Esophagus squamous epithelium (tissue), 5 donors: ENCODE measurements around the gene GOLGA5. TPM values are rescaled to one million over a fixed set of nuclear protein-coding genes. Genes with fewer than 3 reads are reported as not detected.

Experiments
- DNase-seq: peaks from one replicate; lab custom pipeline; 2025; lab: John Stamatoyannopoulos, UW
- H3K27ac ChIP-seq, 4 donors: fragments of 200-600 bp; sonication (generic); one replicate each; pipeline ENCODE4 v1.5.1; 2016 to 2019; ENCODE audit warnings: mild to moderate bottlenecking in 1 of 4
- H3K27me3 ChIP-seq, 4 donors: fragments of 200-600 bp; sonication (generic); 1 replicate in 3 of 4; 2 replicates in 1 of 4; pipeline versions ENCODE4 v1.5.1 to v1.6.0; 2017 to 2021; ENCODE audit warnings: antibody characterized with exemption in 1 of 4
- H3K36me3 ChIP-seq, 3 donors: fragments of 200-600 bp; sonication (generic); one replicate each; pipeline ENCODE4 v1.5.1; 2016 to 2019
- H3K4me1 ChIP-seq, 3 donors: fragments of 200-600 bp; sonication (generic); one replicate each; pipeline ENCODE4 v1.5.1; 2017 to 2019
- H3K4me3 ChIP-seq, 4 donors: fragments of 200-600 bp; sonication (generic); 1 replicate in 3 of 4; 2 replicates in 1 of 4; pipeline ENCODE4 v1.5.1; 2016 to 2019; ENCODE audit warnings: mild to moderate bottlenecking in 2 of 4, moderate library complexity in 1 of 4
- H3K9me3 ChIP-seq, 3 donors: fragments of 200-600 bp; sonication (generic); one replicate each; pipeline ENCODE4 v1.5.1; 2016 to 2019
- POLR2A ChIP-seq, 4 donors: fragments of 450-650 bp; IDR thresholded peaks; one replicate each; pipeline ENCODE4 v1.6.1; 2017; ENCODE audit warnings: antibody characterized with exemption in 4 of 4, mild to moderate bottlenecking in 4 of 4, moderate library complexity in 3 of 4
- WGBS, 2 donors: methylation state at CpG; one replicate each; pipeline ENCODE4 v1.1.5; 2018; 5-methylcytosine and 5-hydroxymethylcytosine counted together
- intact Hi-C: fragments of 100-400 bp; cut with DNase I; formaldehyde crosslinking; loops from one replicate; pipeline ENCODE4 v1.15.0; 2022
- total RNA-seq, 4 donors: library from RNA; depleted of rRNA; stranded (reverse); fragments of >200 nt; gene quantifications; one replicate each; pipeline ENCODE4 v1.1.0, GENCODE V29; 2016
- TF ChIP-seq, protein P1 (sequence below), 6 experiments: fragments of 450-650 bp in 4 of 6; fragments of 200-600 bp in 2 of 6; sonication (generic) in 2 of 6; IDR thresholded peaks; one replicate each; pipeline ENCODE4 v1.5.1; 2016 to 2019; ENCODE audit warnings: antibody characterized with exemption in 6 of 6, mild to moderate bottlenecking in 4 of 6, moderate library complexity in 4 of 6
- donor health status: DM: yes; HTN: yes; CAD: no.

GOLGA5 gene
- total RNA-seq, 4 donors from 2014 or later = 23.2 to 37.2 (median 31.7) TPM

DNA sequence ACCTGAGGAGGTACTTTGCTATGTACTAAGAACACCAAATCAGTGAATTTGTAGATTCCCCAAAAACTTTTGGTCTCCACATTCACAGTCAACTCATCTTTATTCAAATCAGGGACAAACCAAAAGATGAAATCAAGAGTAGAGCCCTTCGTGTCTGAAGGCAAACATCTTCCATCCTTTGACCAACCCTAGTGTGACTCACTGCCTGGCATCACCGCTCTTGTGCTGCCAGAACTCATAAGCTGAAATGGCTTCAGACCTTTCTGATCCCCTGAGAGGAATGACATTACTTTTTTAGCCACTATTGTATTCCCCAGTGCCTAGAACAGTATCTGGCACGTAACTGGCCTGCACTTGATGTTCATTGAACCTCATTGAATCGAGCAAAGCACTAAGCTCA lies 50.1 kb downstream of the GOLGA5 start:
- peaks cover 0 to 10% (median 7%) of the 10 kb centered on the region in 3 donors for H3K4me1 ChIP-seq
- no peaks in the 10 kb centered on the region for H3K27me3 ChIP-seq
- H3K9me3 ChIP-seq = no peaks in the 10 kb centered on the region
- H3K27ac ChIP-seq = no peak overlapping the region
- TF ChIP-seq POLR2A (IDR thresholded peaks at IDR 0.05) = no peak
- TF ChIP-seq, protein P1, sequence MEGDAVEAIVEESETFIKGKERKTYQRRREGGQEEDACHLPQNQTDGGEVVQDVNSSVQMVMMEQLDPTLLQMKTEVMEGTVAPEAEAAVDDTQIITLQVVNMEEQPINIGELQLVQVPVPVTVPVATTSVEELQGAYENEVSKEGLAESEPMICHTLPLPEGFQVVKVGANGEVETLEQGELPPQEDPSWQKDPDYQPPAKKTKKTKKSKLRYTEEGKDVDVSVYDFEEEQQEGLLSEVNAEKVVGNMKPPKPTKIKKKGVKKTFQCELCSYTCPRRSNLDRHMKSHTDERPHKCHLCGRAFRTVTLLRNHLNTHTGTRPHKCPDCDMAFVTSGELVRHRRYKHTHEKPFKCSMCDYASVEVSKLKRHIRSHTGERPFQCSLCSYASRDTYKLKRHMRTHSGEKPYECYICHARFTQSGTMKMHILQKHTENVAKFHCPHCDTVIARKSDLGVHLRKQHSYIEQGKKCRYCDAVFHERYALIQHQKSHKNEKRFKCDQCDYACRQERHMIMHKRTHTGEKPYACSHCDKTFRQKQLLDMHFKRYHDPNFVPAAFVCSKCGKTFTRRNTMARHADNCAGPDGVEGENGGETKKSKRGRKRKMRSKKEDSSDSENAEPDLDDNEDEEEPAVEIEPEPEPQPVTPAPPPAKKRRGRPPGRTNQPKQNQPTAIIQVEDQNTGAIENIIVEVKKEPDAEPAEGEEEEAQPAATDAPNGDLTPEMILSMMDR (IDR thresholded peaks at IDR 0.05) = no peak
- intact Hi-C loops = no loop called here
- WGBS, 2 donors = 67 to 86% methylated on average over 4 of the region's 4 CpGs
- H3K36me3 ChIP-seq = peaks cover 0 to 39% (median 1%) of the 10 kb centered on the region in 3 donors
- DNase-seq = no peak
- no peak overlapping the region for H3K4me3 ChIP-seq

DNA sequence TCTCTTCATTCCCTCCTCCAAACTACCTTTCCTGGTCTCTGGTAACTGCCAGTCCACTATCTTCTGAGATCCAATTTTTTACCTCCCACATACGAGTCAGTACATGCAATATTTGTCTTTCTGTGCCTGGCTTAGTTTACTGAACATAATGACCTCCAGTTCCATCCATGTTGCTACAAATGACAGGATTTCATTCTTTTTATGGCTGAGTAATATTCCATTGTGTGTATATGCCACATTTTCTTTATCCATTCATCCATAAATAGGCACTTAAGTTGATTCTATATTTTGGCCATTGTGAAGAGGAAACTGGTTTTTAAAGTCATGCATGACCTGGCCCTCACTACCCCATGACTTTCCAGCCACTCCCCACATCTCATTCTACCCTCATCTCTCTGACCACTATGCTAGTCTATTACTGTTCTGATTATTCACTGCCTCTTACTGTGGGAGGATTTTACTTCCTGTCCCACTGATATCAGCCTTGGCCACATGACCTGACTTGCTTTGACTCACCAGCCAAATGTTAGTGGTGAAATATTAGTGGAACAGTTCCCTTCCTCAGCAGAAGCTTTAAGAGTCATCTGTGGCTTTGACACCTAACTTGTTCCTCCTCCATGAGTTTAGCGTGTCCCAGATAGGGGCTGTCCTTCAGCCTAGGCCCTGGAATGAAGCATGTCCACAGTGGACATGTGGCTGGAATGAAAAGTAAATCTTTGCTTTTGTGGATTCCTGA lies 52.2 kb downstream of the GOLGA5 start:
- intact Hi-C loops = no loop called here

DNA sequence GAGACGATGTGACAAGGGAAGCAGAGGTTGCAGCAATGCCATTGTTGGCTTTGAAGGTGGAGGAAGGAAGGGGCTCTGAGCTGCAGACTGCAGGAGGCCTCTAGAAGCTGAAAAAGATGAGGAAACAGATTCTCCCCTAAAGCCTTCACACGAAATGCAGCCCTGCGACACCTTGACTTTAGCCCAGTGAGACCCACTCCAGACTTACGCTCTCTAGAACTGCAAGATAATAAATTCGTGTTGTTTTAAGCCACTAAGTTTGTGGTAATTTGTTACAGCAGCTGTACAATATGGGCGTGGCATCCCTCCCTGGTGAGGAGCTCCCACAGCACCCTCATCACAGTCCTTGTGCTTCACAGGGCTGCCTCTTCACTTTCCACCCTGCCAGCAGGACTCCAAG lies 53.2 kb downstream of the GOLGA5 start:
- no peak overlapping the region for H3K27ac ChIP-seq
- no peaks in the 10 kb centered on the region for H3K9me3 ChIP-seq
- intact Hi-C loops = no loop called here
- peaks cover 0 to 8% (median 0%) of the 10 kb centered on the region in 3 donors for H3K36me3 ChIP-seq
- no peaks in the 10 kb centered on the region for H3K27me3 ChIP-seq
- no peak for TF ChIP-seq POLR2A (IDR thresholded peaks at IDR 0.05)
- TF ChIP-seq, protein P1 (IDR thresholded peaks at IDR 0.05) = no peak
- WGBS, 2 donors = 61 to 70% methylated on average over 5 to 6 of the region's 6 CpGs
- no peak overlapping the region for H3K4me3 ChIP-seq
- H3K4me1 ChIP-seq = peaks cover 0 to 10% (median 7%) of the 10 kb centered on the region in 3 donors
- no peak for DNase-seq

More for the DNA sequence above, 52.2 kb downstream of the GOLGA5 start:
- H3K27ac ChIP-seq = no peak overlapping the region
- H3K27me3 ChIP-seq = no peaks in the 10 kb centered on the region
- peaks cover 0 to 10% (median 7%) of the 10 kb centered on the region in 3 donors for H3K4me1 ChIP-seq
- no peaks in the 10 kb centered on the region for H3K9me3 ChIP-seq
- DNase-seq = no peak
- WGBS, 2 donors = 38 to 57% methylated on average over 2 of the region's 2 CpGs
- peaks cover 0 to 17% (median 0%) of the 10 kb centered on the region in 3 donors for H3K36me3 ChIP-seq
- no peak for TF ChIP-seq POLR2A (IDR thresholded peaks at IDR 0.05)
- TF ChIP-seq, protein P1 (IDR thresholded peaks at IDR 0.05) = no peak
- H3K4me3 ChIP-seq = no peak overlapping the region

DNA sequence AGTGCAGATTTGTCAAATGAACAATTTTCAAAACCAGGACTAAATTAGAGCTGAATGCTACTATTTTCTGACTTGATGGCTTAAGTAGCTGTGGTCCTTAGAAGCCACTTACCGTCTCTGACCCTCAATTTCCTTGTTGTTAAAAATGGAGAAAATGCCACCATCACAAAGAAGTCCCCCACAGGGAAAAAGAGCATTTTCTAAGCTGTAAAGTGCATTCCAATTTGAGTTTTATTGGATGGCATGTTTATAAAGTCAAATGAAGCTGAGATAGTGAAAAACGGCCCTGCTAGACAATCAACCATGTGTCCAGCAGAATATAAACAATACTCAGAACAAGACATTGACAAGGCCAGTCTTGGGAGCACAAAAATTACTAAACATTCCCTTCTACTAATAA lies 53.6 kb downstream of the GOLGA5 start:
- H3K9me3 ChIP-seq = no peaks in the 10 kb centered on the region
- DNase-seq = no peak
- peaks cover 0 to 4% (median 0%) of the 10 kb centered on the region in 4 donors for H3K27me3 ChIP-seq
- intact Hi-C loops = no loop called here
- no peak for TF ChIP-seq POLR2A (IDR thresholded peaks at IDR 0.05)
- TF ChIP-seq, protein P1 (IDR thresholded peaks at IDR 0.05) = no peak
- WGBS, 2 donors = 32 to 60% methylated on average over 2 of the region's 2 CpGs
- H3K4me1 ChIP-seq = peaks cover 0 to 10% (median 7%) of the 10 kb centered on the region in 3 donors
- H3K36me3 ChIP-seq = peaks cover 0 to 3% (median 0%) of the 10 kb centered on the region in 3 donors
- no peak overlapping the region for H3K27ac ChIP-seq
- H3K4me3 ChIP-seq = no peak overlapping the region

DNA sequence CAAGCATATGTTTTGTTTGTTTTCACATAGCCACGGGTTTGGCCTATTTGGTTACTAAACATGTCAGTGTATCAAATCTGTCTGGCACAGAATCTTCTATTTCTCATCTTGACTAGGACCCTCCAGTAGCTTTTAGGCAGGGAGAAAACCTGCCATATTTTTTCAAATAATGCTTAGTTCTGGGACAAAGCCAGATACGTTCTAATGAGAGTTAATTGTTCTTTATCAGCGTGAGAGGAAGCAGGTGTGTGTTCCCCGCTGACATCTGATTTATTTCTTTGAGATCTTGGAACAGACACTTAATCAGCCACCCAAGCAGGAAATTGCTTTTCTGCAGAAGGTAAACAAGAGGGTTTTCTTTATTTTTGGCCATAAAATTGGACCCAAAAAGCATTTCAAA lies 54.8 kb downstream of the GOLGA5 start:
- H3K9me3 ChIP-seq = no peaks in the 10 kb centered on the region
- no peak overlapping the region for H3K27ac ChIP-seq
- no peak overlapping the region for H3K4me3 ChIP-seq
- TF ChIP-seq, protein P1 (IDR thresholded peaks at IDR 0.05) = no peak
- TF ChIP-seq POLR2A (IDR thresholded peaks at IDR 0.05) = no peak
- peaks cover 0 to 7% (median 0%) of the 10 kb centered on the region in 4 donors for H3K27me3 ChIP-seq
- H3K36me3 ChIP-seq = no peaks in the 10 kb centered on the region
- H3K4me1 ChIP-seq = peaks cover 0 to 10% (median 7%) of the 10 kb centered on the region in 3 donors
- WGBS, 2 donors = 32 to 40% methylated on average over 4 of the region's 4 CpGs
- intact Hi-C loops = no loop called here
- no peak for DNase-seq
